DMS 273 (cell line): ENCODE measurements around the gene CASP12.
A peak's percentile ranks its signal among the peaks of the same experiment; 100 is the strongest.

Experiments
- DNase-seq: peaks from one replicate; lab custom pipeline; 2025; ENCODE audit not compliant: unreplicated experiment; lab: John Stamatoyannopoulos, UW

The CASP12 gene

DNA sequence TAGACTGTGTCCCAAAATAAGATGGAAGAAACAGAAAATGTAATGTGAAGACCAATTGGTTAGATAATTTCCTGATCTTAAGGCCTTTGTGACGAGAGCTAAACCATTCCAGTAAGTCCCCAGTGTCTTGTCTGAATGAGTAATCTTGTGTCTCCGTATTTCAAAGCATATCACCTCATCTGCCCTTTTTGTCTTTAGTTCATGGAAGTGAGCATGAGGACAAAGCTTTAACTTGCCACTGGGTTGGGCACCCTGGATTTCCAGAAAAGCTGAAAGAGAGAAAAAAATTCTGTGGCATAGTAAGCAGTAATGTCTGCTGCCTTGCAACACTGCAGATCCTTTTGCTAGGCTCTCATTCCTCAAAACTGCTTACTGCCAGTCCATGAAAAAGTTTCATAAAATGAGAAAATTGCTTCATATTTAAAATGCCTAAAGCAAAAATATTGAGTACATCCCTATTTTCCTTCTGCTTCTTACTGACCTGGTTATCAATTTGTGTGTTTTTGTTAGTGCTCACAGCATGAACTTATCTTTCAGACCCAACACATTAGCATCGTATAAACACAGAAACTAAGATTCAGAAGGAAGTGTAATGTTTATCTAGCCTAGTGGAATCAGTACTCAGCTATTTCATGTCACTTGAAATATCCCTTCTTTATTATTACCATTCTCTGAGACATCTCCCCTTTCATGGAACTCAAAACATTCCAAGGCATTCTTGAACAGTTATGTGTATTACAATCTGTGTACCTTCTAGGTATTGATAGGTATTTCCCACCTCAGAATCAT is 5.3 kb downstream of the CASP12 start:
- no peak for DNase-seq

- no peak for DNase-seq
These were observed 7.1 kb downstream of the CASP12 start for GRCh38 chr11:104891135-104891534.

DNA sequence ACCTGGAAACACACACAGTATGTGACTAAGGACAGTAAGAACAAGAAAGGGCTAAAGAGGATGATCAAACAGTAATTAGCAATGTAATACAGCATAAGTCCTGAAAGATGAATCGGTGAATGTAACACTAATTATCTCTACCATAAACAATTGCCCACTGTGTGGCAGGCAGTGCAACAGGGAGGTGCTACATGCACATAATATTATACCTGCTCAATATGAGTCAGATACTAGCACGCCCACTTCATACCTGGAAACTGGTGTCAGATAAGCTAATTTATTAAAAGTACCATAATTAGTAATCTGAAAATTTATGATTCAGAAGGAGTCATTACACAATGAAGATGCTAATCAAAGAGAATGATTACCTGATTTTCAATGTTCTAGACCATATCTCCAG is 14.9 kb downstream of the CASP12 start:
- DNase-seq = no peak

DNA sequence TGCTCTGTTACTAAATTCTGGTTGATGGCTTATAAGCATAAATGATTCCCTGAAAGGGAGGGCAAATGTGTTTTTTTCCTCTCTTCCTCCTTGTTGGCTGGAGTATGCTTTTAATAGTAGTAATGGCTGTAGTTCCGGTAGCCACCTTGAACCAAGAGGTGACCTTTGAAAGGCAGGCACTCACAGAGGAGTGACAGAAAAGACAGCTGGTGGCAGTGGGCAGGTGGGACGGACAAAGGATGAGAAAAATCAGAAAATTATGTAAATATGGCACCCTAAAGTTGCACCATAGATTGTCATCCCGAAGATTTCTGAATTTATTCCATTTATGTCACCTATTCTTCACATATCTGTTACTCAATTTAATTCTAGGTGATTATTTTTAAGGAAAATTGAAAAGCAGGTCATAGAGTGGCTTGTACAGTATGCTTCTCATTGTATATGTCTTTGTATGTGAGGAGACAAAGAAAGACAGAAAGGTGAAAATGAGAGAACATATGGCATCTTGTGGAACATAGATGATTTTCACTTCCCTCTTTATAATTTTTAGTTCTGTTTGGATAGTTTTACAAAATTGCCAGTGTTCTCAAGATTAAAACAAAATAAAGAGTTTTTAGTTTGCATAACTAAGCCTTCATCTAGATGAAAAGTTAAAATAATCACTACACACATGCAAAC is 17.0 kb downstream of the CASP12 start:
- no peak for DNase-seq

GRCh38 chr11:104879514-104880190 is 18.6 kb downstream of the CASP12 start:
- no peak for DNase-seq

- DNase-seq = no peak
These were observed 21.3 kb downstream of the CASP12 start for GRCh38 chr11:104876861-104877431.

GRCh38 chr11:104876324-104876723 is 21.9 kb downstream of the CASP12 start:
- DNase-seq = no peak

DNA sequence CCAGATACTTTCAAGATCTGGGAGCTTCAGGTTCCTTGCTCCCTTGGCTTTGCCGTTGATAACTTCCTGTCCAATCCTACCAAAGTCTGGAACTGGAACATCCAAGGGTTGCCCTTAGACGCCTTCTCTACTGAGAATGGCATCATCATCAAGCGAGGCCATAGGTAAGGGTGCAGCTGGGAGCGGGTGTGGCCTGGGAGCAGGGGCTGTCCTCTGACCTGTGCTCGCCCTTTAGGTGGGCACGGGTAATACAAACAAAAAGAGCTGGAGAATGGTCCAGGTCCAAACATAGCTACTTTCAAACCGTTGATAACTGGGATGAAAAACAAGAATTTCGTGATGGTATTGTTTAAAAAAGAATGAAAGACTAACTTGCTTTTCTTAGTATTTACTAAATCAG is 25.0 kb downstream of the CASP12 start:
- peak; percentile 8 for DNase-seq

DNA sequence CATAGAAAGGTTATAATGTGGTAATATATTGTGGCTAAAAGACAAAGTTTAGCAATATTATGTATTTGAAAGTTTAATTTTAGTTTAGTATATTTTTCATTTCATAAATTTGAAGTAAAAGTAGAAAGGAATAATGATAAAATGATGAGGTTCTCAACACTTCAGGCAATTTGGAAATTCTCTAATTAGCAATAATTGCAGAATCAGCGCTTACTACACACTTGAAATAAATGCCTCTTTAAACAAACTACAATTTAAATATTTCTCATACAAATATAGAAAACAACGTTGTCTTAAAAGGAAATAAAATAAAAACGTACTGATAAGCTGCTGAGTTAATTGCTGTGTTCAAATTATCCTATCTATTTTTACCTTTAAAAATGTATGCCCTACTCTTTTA is 25.9 kb downstream of the CASP12 start:
- no peak for DNase-seq

DNA sequence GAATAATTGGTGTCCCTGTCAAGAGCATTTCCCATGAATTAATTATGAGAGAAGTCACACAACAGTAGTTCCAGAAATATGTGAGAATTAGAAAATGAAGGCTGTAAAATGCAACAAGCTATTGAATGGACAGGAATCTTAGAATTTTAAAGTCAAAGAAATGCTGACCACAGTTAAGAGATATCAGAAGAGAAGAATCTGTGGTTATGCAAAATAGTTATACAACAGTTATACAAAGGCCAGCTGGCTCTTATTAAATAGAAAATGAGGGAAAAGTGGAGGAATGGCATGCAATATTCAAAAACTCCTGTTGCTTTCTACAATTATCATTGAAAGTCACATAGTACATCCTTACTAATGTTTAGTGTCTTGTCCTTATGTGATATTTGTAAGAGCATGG is 27.4 kb downstream of the CASP12 start:
- DNase-seq = no peak

- no peak for DNase-seq
These were observed 31.4 kb downstream of the CASP12 start for GRCh38 chr11:104866815-104867214.

DNA sequence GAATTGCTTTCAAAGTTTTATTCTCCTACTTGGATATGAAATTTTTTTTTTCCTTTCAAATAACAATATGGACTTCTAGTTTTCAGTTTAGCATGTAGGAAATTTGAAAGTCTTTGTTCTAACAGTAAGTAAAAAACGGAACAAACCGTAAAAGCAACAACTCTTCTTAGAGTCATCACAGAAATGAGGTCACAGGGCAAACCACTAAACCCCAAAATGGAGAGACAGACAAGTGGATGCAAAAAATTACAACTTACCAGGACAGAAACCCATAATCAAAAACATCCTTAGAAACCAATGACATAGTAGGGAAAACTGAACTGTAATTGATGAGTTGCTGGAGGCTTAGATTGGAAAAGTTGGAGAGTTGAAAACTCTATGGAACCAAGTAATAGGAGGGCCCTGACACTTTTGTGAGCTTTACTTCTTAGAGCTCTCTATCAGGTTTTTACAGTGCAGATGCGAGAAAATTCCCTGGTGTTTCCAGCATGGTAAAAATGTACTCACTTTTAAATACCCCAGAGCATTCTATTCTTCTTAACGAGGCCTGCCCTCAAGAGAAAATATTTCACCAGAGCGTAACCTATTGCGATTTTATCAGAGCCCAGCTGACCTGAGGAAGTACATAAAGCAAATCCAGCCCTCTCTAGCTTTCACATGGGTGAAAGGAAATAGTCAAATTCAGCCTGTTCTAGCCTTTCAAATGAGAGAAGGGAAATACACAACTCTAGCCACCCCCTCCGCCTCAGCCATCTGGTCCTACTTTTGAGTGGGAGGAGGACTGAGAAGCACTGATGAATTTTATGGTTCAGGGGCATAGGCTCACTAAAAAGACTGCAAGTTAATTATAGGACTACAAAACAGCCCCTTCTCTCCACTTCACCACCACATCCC is 39.1 kb downstream of the CASP12 start:
- DNase-seq = peak; percentile 51

DNA sequence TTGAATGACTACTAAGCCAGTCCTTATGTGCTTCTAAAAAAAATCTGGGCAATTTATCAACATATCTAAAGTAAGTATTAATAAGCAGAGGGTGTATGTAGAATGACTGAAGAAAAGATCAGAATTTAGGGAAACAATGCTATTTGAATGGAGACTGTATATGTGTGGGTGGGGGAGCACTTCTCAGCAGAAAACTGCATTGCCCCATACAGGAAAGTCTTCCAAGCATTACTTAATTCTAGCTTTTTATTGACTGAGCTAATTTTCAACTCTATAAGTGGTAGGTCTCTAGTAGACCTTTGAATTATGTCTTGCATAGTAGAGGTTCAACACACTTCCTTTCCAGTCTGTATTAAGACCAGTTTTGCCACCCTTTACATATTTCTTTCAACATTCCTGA is 41.7 kb downstream of the CASP12 start:
- DNase-seq = no peak

DNA sequence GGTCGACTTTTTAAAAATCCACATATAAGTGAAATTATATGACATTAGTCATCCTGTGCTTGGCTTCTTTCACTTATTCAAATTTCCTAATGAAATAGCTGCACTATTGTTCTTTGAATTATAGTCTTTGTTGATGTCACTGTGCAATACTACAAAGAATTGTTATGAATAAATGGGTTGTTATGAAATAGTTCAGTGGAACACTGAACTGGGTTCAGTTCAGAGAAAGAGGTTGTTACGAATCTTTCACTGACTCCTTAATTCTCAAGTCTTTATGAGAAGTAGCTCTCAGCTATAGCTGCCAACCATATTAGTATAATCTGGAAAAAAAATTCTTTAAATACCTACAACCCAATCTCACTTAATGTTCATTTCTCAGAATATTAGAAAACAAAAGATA is 42.3 kb downstream of the CASP12 start:
- DNase-seq = no peak

- no peak for DNase-seq
These were observed 45.0 kb downstream of the CASP12 start for GRCh38 chr11:104853276-104853675.

GRCh38 chr11:104852811-104853210 is 45.4 kb downstream of the CASP12 start:
- DNase-seq = no peak

GRCh38 chr11:104846216-104846615 is 52.0 kb downstream of the CASP12 start:
- no peak for DNase-seq

DNA sequence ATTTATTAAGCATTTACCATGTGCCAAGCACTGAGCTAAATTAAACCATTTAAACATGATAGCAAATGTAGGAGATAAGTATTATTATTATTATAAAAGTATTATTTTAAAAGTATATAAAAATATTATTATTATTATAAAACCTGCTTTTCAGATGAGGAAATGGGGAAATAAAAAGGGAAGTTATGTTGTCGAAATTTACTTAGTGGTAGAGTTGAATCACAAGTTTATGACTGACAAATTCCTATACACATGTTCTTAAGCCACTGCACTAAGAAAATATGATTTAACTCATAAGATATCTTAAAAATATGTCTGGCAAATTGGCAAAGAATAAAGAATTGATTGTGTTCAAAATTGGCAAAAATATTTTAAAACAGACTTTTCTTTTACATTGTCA is 53.8 kb downstream of the CASP12 start:
- DNase-seq = no peak

GRCh38 chr11:104843150-104843836 is 55.0 kb downstream of the CASP12 start:
- no peak for DNase-seq

DNA sequence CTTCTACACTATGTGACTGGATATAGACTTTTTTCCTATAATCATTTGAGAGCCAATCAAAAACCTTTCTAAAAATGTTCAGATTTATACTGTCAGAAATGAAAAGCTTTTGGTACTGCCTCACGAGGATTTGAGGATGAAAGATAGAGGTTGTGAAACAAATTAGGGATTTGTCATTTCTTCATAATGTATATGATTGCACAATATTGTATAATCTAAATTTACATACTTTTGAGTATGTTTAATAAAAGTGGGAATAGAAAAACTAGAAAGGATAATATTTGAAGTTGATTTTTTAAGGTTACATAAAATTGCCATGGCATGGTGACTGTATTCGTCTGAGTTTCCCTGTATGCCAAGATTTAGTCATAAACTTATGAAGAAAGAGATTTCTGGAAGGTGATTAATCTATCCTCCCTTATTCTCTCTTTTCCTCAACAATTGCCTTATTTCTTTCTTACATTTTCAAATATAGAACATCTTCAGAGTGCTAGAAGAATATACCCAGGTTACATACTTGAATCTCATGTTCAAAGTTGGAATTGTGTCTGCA is 56.2 kb downstream of the CASP12 start:
- DNase-seq = no peak
